Fibroblast of the aortic adventitia (primary cell): ENCODE measurements around the gene SLC13A4. TPM values are rescaled to one million over a fixed set of nuclear protein-coding genes. Genes with fewer than 3 reads are reported as not detected.
A peak's percentile ranks its signal among the peaks of the same experiment; 100 is the strongest.

Experiments
- DNase-seq: peaks from one replicate; pipeline ENCODE4 v3.0.0-alpha.2; 2010; ENCODE audit warnings: low read depth
- H3K4me3 ChIP-seq: 2 replicates; pipeline ENCODE4 v1.5.1; 2011; ENCODE audit warnings: low read depth, mild to moderate bottlenecking, control low read depth, low read length, moderate library complexity
- total RNA-seq: library from RNA; depleted of rRNA; stranded (reverse); fragments of >200 nt; gene quantifications from 2 replicates; pipeline ENCODE4 v1.2.3, GENCODE V29; 2012; ENCODE audit warnings: low replicate concordance
- TF ChIP-seq, protein P1 (sequence below): IDR thresholded peaks from 2 replicates; pipeline ENCODE4 v1.5.1; 2011; ENCODE audit warnings: mild to moderate bottlenecking, low read length, control low read depth, inconsistent platforms; ENCODE audit not compliant: insufficient read depth

SLC13A4 gene
- total RNA-seq, 1 donor, result 0.99 TPM

GRCh38 chr7:135714534-135715009 is 13.4 kb downstream of the SLC13A4 start:
- H3K4me3 ChIP-seq, result no peak overlapping the region
- peak; percentile 36 for DNase-seq
- TF ChIP-seq, protein P1, sequence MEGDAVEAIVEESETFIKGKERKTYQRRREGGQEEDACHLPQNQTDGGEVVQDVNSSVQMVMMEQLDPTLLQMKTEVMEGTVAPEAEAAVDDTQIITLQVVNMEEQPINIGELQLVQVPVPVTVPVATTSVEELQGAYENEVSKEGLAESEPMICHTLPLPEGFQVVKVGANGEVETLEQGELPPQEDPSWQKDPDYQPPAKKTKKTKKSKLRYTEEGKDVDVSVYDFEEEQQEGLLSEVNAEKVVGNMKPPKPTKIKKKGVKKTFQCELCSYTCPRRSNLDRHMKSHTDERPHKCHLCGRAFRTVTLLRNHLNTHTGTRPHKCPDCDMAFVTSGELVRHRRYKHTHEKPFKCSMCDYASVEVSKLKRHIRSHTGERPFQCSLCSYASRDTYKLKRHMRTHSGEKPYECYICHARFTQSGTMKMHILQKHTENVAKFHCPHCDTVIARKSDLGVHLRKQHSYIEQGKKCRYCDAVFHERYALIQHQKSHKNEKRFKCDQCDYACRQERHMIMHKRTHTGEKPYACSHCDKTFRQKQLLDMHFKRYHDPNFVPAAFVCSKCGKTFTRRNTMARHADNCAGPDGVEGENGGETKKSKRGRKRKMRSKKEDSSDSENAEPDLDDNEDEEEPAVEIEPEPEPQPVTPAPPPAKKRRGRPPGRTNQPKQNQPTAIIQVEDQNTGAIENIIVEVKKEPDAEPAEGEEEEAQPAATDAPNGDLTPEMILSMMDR, result no peak

DNA sequence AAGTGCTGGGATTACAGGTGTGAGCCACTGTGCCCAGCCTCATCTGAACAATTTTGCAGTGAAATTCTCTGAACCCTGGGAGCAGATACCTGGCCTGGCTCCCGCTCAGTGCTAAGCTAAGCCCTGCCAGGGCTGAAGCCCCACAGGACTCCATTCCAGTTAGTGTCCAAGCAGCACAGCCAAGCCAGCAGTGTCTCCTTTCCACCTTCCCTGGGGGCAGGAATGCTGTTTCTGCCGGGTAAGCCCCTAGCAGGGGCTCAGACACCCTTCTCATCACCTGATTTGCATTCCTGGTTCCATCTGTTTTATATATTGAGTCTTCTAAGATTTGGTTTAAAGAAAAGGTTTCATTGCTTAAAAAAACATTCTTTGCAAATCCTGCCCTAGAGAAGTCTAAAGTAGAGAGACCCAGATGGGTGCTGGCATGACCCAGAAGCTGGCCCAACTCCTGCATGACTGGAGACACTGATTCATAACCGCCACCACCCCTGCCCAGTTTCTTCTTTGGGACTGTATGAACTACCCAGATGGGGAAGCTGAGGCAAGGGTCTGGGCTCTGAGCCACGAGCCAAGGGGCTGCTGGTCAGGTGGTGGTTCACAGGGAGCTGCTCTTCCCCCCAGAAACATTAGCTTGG is 14.0 kb downstream of the SLC13A4 start:
- TF ChIP-seq, protein P1, result no peak
- H3K4me3 ChIP-seq, result no peak overlapping the region
- DNase-seq, result no peak

- peak; percentile 43 for DNase-seq
Observed at GRCh38 chr7:135712796-135713195, 15.2 kb downstream of the SLC13A4 start.

GRCh38 chr7:135712182-135712782 is 15.7 kb downstream of the SLC13A4 start:
- no peak overlapping the region for H3K4me3 ChIP-seq
- no peak for DNase-seq
- TF ChIP-seq, protein P1, result no peak

More at GRCh38 chr7:135712796-135713195, 15.2 kb downstream of the SLC13A4 start:
- H3K4me3 ChIP-seq, result no peak overlapping the region
- TF ChIP-seq, protein P1, result no peak

- no peak overlapping the region for H3K4me3 ChIP-seq
- TF ChIP-seq, protein P1, result no peak
- no peak for DNase-seq
Observed at GRCh38 chr7:135711139-135711469, 16.9 kb downstream of the SLC13A4 start.

GRCh38 chr7:135710417-135711138 is 17.4 kb downstream of the SLC13A4 start:
- TF ChIP-seq, protein P1, result peak; percentile 61
- no peak overlapping the region for H3K4me3 ChIP-seq
- DNase-seq, result no peak
